Lower leg skin (tissue), 4 donors: Measurements from ENCODE around the gene SNTG2. TPM values are rescaled to one million over a fixed set of nuclear protein-coding genes. Genes with fewer than 3 reads are reported as not detected.
"Not testable (repeated sequence)": the region's sequence is repeated elsewhere in the genome, so short reads cannot be mapped to it uniquely, and the experiment has no call there.

Experiments
- DNase-seq, 2 donors: peaks; one replicate each; pipeline ENCODE4 v3.0.0-alpha.2; 2019; ENCODE audit warnings: low spot score in 2 of 2
- H3K4me3 ChIP-seq: fragments of 200-600 bp; sonication (generic); 2 replicates; pipeline ENCODE4 v1.5.1; 2017; ENCODE audit warnings: mild to moderate bottlenecking, low read depth; ENCODE audit not compliant: poor library complexity, severe bottlenecking
- POLR2A ChIP-seq, 2 donors: fragments of 450-650 bp; IDR thresholded peaks; one replicate each; pipeline ENCODE4 v1.6.1; 2016 to 2017; ENCODE audit warnings: antibody characterized with exemption in 2 of 2, mild to moderate bottlenecking in 1 of 2, moderate library complexity in 1 of 2
- WGBS, 2 donors: methylation state at CpG; one replicate each; pipeline ENCODE4 v1.1.5; 2018; 5-methylcytosine and 5-hydroxymethylcytosine counted together
- intact Hi-C: fragments of 100-400 bp; cut with DNase I; formaldehyde crosslinking; loops from one replicate; pipeline ENCODE4 v1.15.0; 2023; ENCODE audit warnings: low total_unique reads
- total RNA-seq, 4 donors: library from RNA; depleted of rRNA; stranded (reverse); fragments of >200 nt; gene quantifications; one replicate each; pipeline ENCODE4 v1.1.0, GENCODE V29; 2016
- TF ChIP-seq, protein P1 (sequence below), 3 donors: fragments of 450-650 bp; IDR thresholded peaks; one replicate each; pipeline ENCODE4 v1.5.1; 2016; ENCODE audit warnings: antibody characterized with exemption in 3 of 3, mild to moderate bottlenecking in 3 of 3, moderate library complexity in 2 of 3

The SNTG2 gene
- total RNA-seq, 4 donors from 2014 or later, result 1.4 to 15.3 (median 6.3) TPM

DNA sequence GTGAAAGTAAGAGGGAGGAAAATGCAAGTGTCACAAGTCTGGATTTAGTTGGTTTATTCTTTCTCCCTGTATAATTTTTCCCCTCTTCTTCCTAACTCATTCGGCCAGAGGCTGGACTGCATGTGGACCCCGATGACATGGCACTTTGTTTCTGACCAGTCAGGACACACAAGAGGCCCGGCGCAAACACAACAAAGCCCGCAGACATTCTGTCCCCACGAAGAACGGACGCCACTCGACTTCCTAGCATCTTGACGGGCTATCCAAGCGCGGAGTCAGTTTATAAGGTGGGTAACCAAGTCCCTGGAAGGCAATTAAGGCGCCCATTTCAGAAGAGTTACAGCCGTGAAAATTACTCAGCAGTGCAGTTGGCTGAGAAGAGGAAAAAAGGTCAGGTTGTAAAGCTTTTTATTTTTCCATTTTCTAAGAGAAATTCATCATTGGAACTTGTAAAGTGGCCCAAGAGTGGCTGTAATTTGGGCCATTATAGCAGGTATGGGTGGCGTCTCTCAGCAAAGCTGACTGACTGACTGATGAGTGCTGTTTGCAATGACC, 462.6 kb downstream of the SNTG2 start, which contains the start of gene TPO:
TPO (plus strand) TSS at position 308 of the 555 bp plus-strand sequence. CDS start 946 bp downstream, outside the sequence.
- intact Hi-C loops, result no loop called here
- no peak for DNase-seq
- no peak within 1 kb of the TSS for H3K4me3 ChIP-seq
- 88 to 92% methylated on average over 15 of the region's 15 CpGs for WGBS, 2 donors
- TF ChIP-seq, protein P1, sequence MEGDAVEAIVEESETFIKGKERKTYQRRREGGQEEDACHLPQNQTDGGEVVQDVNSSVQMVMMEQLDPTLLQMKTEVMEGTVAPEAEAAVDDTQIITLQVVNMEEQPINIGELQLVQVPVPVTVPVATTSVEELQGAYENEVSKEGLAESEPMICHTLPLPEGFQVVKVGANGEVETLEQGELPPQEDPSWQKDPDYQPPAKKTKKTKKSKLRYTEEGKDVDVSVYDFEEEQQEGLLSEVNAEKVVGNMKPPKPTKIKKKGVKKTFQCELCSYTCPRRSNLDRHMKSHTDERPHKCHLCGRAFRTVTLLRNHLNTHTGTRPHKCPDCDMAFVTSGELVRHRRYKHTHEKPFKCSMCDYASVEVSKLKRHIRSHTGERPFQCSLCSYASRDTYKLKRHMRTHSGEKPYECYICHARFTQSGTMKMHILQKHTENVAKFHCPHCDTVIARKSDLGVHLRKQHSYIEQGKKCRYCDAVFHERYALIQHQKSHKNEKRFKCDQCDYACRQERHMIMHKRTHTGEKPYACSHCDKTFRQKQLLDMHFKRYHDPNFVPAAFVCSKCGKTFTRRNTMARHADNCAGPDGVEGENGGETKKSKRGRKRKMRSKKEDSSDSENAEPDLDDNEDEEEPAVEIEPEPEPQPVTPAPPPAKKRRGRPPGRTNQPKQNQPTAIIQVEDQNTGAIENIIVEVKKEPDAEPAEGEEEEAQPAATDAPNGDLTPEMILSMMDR (IDR thresholded peaks at IDR 0.05), result no peak
- TF ChIP-seq POLR2A (IDR thresholded peaks at IDR 0.05), result no peak

DNA sequence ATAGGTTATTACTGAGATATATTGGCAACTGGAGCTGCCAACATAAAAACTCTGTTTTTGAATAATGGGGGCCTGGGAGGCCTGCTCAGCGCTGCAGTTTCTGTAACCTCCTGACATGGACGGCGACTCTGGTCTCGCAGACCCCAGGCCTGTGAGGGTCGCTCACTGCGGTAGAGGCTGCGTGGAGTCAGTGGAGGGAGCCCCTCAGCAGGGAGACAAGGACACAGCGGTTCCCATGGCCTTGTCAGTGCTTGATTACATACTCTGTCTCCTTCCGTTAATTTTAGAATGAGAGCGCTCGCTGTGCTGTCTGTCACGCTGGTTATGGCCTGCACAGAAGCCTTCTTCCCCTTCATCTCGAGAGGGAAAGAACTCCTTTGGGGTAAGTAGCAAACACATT, 463.5 kb downstream of the SNTG2 start:
- TF ChIP-seq, protein P1 (IDR thresholded peaks at IDR 0.05), result no peak
- TF ChIP-seq POLR2A (IDR thresholded peaks at IDR 0.05), result no peak
- 84 to 93% methylated on average over 13 of the region's 13 CpGs for WGBS, 2 donors
- no peak overlapping the region for H3K4me3 ChIP-seq
- intact Hi-C loops, result no loop called here
- DNase-seq, result no peak

DNA sequence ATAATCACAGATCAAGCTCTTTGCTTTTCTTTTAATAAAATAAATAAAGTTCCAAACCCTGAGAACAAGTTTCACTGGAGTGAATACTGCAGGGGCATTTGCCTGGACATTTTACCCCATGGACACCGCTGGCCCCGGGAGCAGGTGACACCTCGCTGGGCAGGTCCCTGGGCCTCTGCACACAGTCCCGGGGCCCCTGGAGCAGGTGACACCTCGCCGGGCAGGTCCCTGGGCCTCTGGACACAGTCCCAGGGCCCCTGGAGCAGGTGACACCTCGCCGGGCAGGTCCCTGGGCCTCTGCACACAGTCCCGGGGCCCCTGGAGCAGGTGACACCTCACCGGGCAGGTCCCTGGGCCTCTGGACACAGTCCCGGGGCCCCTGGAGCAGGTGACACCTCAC, 464.3 kb downstream of the SNTG2 start:
- intact Hi-C loops, H3K4me3 ChIP-seq, DNase-seq: not testable (repeated sequence)
- 86 to 94% methylated on average over 5 to 11 of the region's 11 CpGs for WGBS, 2 donors

DNA sequence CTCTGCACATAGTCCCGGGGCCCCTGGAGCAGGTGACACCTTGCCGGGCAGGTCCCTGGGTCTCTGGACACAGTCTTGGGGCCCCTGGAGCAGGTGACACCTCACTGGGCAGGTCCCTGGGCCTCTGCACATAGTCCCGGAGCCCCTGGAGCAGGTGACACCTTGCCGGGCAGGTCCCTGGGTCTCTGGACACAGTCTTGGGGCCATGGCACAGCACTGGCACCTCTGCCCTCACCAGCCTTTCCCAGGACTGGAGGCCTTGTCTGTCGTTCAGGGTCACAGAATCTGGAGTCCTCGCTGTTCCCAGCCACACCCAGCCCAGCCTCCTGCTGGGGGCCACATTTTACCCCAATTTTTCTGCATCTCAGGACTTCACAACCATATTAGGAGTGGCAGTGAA, 464.9 kb downstream of the SNTG2 start:
- intact Hi-C loops, result no loop called here
- WGBS, 2 donors, result 88 to 90% methylated on average over 2 to 5 of the region's 6 CpGs
- H3K4me3 ChIP-seq, result no peak overlapping the region
- TF ChIP-seq POLR2A (IDR thresholded peaks at IDR 0.05), result no peak
- TF ChIP-seq, protein P1 (IDR thresholded peaks at IDR 0.05), result no peak
- no peak for DNase-seq
